ENCODE results near the gene NRF1.

Gene NRF1

DNA sequence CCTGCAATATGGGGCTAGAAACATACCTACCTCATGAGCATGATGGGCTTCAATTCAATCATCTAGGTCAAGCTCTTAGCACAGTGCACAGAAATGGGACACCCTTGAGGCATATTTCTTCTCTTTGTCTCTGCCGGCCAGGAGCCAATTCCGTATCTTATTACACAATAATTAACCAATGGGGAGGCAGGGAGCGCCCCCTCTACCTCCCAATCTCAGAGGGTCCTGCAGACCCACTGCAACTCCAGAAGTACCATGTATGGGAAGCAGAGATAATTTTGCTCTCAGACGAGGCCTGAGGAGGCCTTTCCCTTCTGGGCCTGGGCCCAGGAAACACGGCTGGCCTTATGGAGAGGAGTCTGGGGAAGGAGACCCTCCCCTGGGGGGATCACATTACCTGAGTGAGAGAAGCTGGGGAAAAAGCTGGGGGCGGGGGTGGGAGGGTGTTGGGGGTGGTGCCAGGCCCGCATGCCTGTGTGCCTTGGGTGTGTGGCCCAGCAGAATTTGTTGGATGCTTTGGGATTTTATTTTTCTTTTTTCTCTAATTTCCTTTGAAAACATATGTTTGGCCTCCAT is 185.8 kb downstream of the NRF1 start:
- Histone ChIP-seq H3K4me3 (replicated peaks; ENCODE audit: low read depth, low read length) (no peak overlapping the region), H3K27me3 (replicated peaks; ENCODE audit: control insufficient read depth, insufficient read depth, low read length) (no peaks in the 10 kb centered on the region; the same call in 1 of the 2 replicates), H3K36me3 (ENCODE audit: control insufficient read depth, insufficient read depth, low read length) (no peaks in the 10 kb centered on the region)
- TF ChIP-seq, protein P1, sequence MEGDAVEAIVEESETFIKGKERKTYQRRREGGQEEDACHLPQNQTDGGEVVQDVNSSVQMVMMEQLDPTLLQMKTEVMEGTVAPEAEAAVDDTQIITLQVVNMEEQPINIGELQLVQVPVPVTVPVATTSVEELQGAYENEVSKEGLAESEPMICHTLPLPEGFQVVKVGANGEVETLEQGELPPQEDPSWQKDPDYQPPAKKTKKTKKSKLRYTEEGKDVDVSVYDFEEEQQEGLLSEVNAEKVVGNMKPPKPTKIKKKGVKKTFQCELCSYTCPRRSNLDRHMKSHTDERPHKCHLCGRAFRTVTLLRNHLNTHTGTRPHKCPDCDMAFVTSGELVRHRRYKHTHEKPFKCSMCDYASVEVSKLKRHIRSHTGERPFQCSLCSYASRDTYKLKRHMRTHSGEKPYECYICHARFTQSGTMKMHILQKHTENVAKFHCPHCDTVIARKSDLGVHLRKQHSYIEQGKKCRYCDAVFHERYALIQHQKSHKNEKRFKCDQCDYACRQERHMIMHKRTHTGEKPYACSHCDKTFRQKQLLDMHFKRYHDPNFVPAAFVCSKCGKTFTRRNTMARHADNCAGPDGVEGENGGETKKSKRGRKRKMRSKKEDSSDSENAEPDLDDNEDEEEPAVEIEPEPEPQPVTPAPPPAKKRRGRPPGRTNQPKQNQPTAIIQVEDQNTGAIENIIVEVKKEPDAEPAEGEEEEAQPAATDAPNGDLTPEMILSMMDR (IDR thresholded peaks at IDR 0.05; ENCODE audit: insufficient read depth, low read length, poor library complexity, severe bottlenecking) = no peak
- DNase-seq (ENCODE audit: extremely low read depth, insufficient read length) = no peak

DNA sequence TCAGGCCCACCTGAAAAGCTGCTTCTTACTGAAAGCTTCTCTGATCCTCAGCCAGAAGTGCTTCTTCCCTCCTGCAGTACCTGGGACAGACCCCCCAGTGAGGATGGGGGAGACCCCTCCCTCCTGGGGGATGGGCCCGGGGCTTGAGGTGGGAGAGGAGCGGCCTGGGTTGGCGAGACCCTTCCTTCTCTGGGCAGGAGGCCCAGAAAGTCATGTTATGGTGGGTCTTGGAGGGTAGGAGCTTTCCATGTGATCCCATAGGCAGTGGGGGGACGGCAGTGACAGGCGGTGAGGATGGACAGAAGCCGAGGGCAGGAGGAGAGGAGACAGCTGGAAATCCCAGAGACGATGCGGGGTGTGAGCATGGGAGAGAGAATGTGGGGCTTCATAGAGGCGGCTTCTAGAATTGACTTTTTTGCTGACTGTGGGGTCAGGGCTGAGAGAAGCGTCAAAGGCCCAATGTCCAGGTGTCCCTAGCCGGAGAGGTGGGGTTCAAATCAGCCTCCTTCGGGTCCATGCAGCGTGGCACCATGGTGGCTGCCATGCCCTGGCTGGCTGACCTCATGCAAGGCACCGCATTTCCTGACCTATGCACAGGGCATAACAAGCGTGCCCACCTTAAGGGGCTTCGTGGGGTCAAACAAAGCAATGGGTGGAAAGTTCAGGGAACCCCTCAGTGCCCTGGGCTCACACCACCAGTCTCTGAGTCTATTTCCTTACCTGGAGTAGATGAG is 187.3 kb downstream of the NRF1 start:
- no peak for DNase-seq (ENCODE audit: extremely low read depth, insufficient read length)
- Histone ChIP-seq H3K27me3 (replicated peaks; ENCODE audit: control insufficient read depth, insufficient read depth, low read length) (no peaks in the 10 kb centered on the region; the same call in 1 of the 2 replicates), H3K36me3 (ENCODE audit: control insufficient read depth, insufficient read depth, low read length) (no peaks in the 10 kb centered on the region), H3K4me3 (replicated peaks; ENCODE audit: low read depth, low read length) (no peak overlapping the region)
- TF ChIP-seq, protein P1 (IDR thresholded peaks at IDR 0.05; ENCODE audit: insufficient read depth, low read length, poor library complexity, severe bottlenecking) = no peak

DNA sequence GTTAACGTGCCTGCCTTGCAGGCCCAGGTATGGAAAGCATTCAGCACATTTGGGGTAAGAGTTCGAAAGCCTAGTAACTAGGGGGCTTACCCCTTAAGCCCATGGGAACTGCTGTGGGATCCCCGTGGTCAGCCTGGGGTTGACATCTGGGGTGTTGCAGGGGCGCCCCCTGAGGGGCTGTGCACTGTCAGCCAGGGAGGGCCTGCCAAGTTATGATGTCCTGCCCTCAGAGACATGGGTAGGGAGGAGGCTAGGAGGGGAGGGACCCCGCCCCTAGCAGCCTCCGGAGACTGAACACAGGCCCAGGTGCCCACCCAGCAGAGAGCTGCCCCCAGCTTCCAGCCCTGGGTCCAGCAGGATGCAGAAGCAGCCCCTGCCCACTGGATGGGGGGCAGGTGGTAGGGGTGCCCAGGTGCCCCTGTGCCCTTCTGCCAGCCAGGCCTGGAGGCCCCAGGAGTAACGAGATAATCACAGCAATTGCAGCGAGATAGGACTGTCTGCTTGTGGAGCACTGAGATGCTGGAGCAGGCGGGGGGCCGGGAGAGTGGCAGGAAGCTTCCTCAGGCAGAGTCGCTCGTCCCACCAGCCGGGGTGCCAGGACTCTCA is 187.9 kb downstream of the NRF1 start:
- Histone ChIP-seq H3K27me3 (replicated peaks; ENCODE audit: control insufficient read depth, insufficient read depth, low read length) (no peaks in the 10 kb centered on the region; the same call in 1 of the 2 replicates), H3K36me3 (ENCODE audit: control insufficient read depth, insufficient read depth, low read length) (no peaks in the 10 kb centered on the region), H3K4me3 (replicated peaks; ENCODE audit: low read depth, low read length) (no peak overlapping the region)
- no peak for DNase-seq (ENCODE audit: extremely low read depth, insufficient read length)
- TF ChIP-seq, protein P1 (IDR thresholded peaks at IDR 0.05; ENCODE audit: insufficient read depth, low read length, poor library complexity, severe bottlenecking) = no peak

DNA sequence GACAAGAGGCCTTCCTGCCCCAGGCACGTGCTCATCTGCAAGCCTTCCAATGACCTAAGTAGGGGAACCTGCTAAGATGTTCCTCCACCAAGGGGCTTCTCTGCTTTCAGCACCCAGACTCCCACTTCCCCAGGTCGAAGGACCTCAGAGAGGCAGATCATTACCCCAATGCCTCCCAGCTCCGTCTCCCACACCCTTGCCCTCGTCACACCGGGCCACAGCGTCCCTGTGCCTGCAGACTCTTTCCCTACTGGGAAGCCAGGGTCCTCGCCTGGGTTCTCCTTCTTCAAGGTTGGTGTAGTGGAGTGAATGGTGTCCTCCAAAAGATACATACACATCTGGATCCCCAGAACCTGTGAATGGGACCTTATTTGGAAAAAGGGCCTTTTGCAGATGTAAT is 189.4 kb downstream of the NRF1 start:
- no peaks in the 10 kb centered on the region; the same call in 1 of the 2 replicates for H3K27me3 ChIP-seq (replicated peaks; ENCODE audit: control insufficient read depth, insufficient read depth, low read length)
- H3K36me3 ChIP-seq (ENCODE audit: control insufficient read depth, insufficient read depth, low read length) = no peaks in the 10 kb centered on the region
- TF ChIP-seq, protein P1 (IDR thresholded peaks at IDR 0.05; ENCODE audit: insufficient read depth, low read length, poor library complexity, severe bottlenecking) = no peak
- DNase-seq (ENCODE audit: extremely low read depth, insufficient read length) = no peak
- no peak overlapping the region for H3K4me3 ChIP-seq (replicated peaks; ENCODE audit: low read depth, low read length)

DNA sequence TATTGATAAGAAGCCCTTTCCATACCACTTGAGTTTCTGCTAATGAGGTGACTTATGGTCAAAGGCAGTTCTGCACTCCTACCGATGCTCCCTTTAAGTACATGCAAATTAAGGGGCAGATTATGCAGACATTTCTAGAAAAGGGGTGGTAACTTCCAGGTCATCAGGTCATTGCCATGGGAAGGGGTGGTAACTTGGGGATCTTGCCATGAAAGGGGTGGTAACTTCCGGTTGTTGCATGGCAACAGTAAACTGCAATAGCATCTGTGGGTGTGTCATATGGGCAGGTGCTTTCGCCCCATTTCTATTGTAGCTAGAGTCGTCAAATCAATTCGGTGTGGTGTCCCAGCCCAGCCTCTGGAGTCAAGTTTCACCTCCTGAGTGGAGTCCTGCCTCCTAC is 190.4 kb downstream of the NRF1 start:
- Histone ChIP-seq H3K27me3 (replicated peaks; ENCODE audit: control insufficient read depth, insufficient read depth, low read length) (no peaks in the 10 kb centered on the region; the same call in 1 of the 2 replicates), H3K36me3 (ENCODE audit: control insufficient read depth, insufficient read depth, low read length) (no peaks in the 10 kb centered on the region), H3K4me3 (replicated peaks; ENCODE audit: low read depth, low read length) (no peak overlapping the region)
- DNase-seq (ENCODE audit: extremely low read depth, insufficient read length) = no peak
- TF ChIP-seq, protein P1 (IDR thresholded peaks at IDR 0.05; ENCODE audit: insufficient read depth, low read length, poor library complexity, severe bottlenecking) = no peak
